ENCODE data around the gene PAPSS1. TPM values are rescaled to one million over a fixed set of nuclear protein-coding genes. Genes with fewer than 3 reads are reported as not detected.

Gene PAPSS1
- total and polyA plus RNA-seq, 2 experiments from 2014 or later: 72.0 to 85.8 TPM

- TF ChIP-seq ZNF462 (CRISPR knock-in tag; IDR thresholded peaks at IDR 0.05) (no peak), EZH2 (IDR thresholded peaks at IDR 0.05; ENCODE audit: low read depth, unreplicated experiment) (no peak), EZH2phosphoT487 (IDR thresholded peaks at IDR 0.05; ENCODE audit: unreplicated experiment) (no peak), ETS1 (IDR thresholded peaks at IDR 0.05) (no peak), CTCF (conservative IDR thresholded peaks at IDR 0.05; ENCODE audit: low read depth in 2 of 2) (no peak)
Observed at GRCh38 chr4:107618656-107619055, 101.4 kb downstream of the PAPSS1 start (continued).

GRCh38 chr4:107616838-107617389 is 103.1 kb downstream of the PAPSS1 start:
- H3K9me2 ChIP-seq (ENCODE audit: insufficient read depth): no peaks in the 10 kb centered on the region
- Mint-ChIP-seq H3K27ac (no peak overlapping the region), H3K27me3 (ENCODE audit: insufficient read depth, low read depth, poor library complexity) (no peaks in the 10 kb centered on the region), H3K9me3 (peaks cover 5% of the 10 kb centered on the region; the same call in 1 of the 3 replicates), H3K4me1 (no peaks in the 10 kb centered on the region), H3K4me3 (no peak overlapping the region), H3K36me3 (ENCODE audit: low read depth) (peaks cover 29% of the 10 kb centered on the region)
- no peaks in the 10 kb centered on the region for H3K4me1 ChIP-seq (ENCODE audit: insufficient read depth)
- H3K27ac ChIP-seq (ENCODE audit: low read depth): no peak overlapping the region
- TF ChIP-seq ETS1 (IDR thresholded peaks at IDR 0.05) (no peak), REST (IDR thresholded peaks at IDR 0.05; ENCODE audit: unreplicated experiment) (no peak), POLR2AphosphoS5 (IDR thresholded peaks at IDR 0.05; ENCODE audit: low read depth) (no peak)
- H3K4me3 ChIP-seq: no peak overlapping the region
- no peak for ATAC-seq
- no peaks in the 10 kb centered on the region for H3K27me3 ChIP-seq (ENCODE audit: insufficient read depth)
- no peaks in the 10 kb centered on the region for H4K20me1 ChIP-seq (replicated peaks; ENCODE audit: insufficient read depth)
- H3K36me3 ChIP-seq (ENCODE audit: insufficient read depth): no peaks in the 10 kb centered on the region
- no peak overlapping the region for H2AFZ ChIP-seq
- DNase-seq (ENCODE audit: low spot score): no peak
- H3K4me2 ChIP-seq: no peak overlapping the region
- 0 out of 2 replicates have a peak, but pooled peaks cover 3% of the 10 kb centered on the region for H3K79me2 ChIP-seq (replicated peaks; ENCODE audit: insufficient read depth)
- no peaks in the 10 kb centered on the region for H3F3A ChIP-seq (replicated peaks; ENCODE audit: low read depth)
